ENCODE measurements around the gene ZFAND5. TPM values are rescaled to one million over a fixed set of nuclear protein-coding genes. Genes with fewer than 3 reads are reported as not detected.

The ZFAND5 gene
- 100 to 1,000 TPM; 165 to 229 (median 211) TPM for total RNA-seq

GRCh38 chr9:72364679-72365524 lies at the start of gene ZFAND5:
Gene ZFAND5, minus strand, starts transcription at chr9:72365208. Its CDS starts 4,430 bp downstream, at chr9:72360778.
- TF ChIP-seq CTCF (IDR thresholded peaks at IDR 0.05): peak in 2 of 6 experiments; percentile 15 to 16
- peak; percentile 97 to 100 for TF ChIP-seq POLR2A (IDR thresholded peaks at IDR 0.05)
- 0% methylated on average over 7 to 12 of the region's 110 CpGs for WGBS, 2 donors
- Histone ChIP-seq H3K4me3 (replicated peaks in 1 of 3) (peak within 1 kb of the TSS; percentile 64 to 96 (median 96)), H3K27me3 (no peaks in the 10 kb centered on the region), H3K9me3 (no peaks in the 10 kb centered on the region), H3K4me1 (peaks cover 16 to 22% of the 10 kb centered on the region in 2 donors), H3K36me3 (peaks cover 4 to 5% of the 10 kb centered on the region in 2 donors), H3K27ac (peak within 1 kb of the TSS; percentile 100)
- intact Hi-C loops (cut with DNase I): no loop called here
- peak; percentile 100 for DNase-seq

- intact Hi-C loops (cut with DNase I): no loop called here
- H3K36me3 ChIP-seq: no peaks in the 10 kb centered on the region
- DNase-seq: no peak
- H3K4me3 ChIP-seq (replicated peaks in 1 of 3): no peak overlapping the region
- no peaks in the 10 kb centered on the region for H3K4me1 ChIP-seq
- WGBS, 2 donors: 88 to 96% methylated on average over 2 of the region's 2 CpGs
- no peaks in the 10 kb centered on the region for H3K9me3 ChIP-seq
- no peaks in the 10 kb centered on the region for H3K27me3 ChIP-seq
- no peak overlapping the region for H3K27ac ChIP-seq
- TF ChIP-seq POLR2A (IDR thresholded peaks at IDR 0.05) (no peak), CTCF (IDR thresholded peaks at IDR 0.05) (no peak)
Observed at GRCh38 chr9:72412483-72413040, 47.6 kb upstream of the ZFAND5 start.

- no peak for TF ChIP-seq CTCF (IDR thresholded peaks at IDR 0.05)
- no peak for TF ChIP-seq POLR2A (IDR thresholded peaks at IDR 0.05)
- Histone ChIP-seq H3K27ac (no peak overlapping the region), H3K9me3 (no peaks in the 10 kb centered on the region), H3K36me3 (no peaks in the 10 kb centered on the region), H3K4me1 (no peaks in the 10 kb centered on the region), H3K4me3 (replicated peaks in 1 of 3) (no peak overlapping the region), H3K27me3 (no peaks in the 10 kb centered on the region)
- intact Hi-C loops (cut with DNase I): no loop called here
- DNase-seq: no peak
- 100% methylated on average over 1 of the region's 1 CpG for WGBS, 2 donors
Observed at GRCh38 chr9:72410214-72410613, 45.2 kb upstream of the ZFAND5 start.

- no peak overlapping the region for H3K4me3 ChIP-seq (replicated peaks in 1 of 3)
- TF ChIP-seq CTCF (IDR thresholded peaks at IDR 0.05): no peak
- TF ChIP-seq POLR2A (IDR thresholded peaks at IDR 0.05): no peak
- no peaks in the 10 kb centered on the region for H3K9me3 ChIP-seq
- intact Hi-C loops (cut with DNase I): no loop called here
- DNase-seq: no peak
- H3K27me3 ChIP-seq: no peaks in the 10 kb centered on the region
- no peaks in the 10 kb centered on the region for H3K36me3 ChIP-seq
- no peaks in the 10 kb centered on the region for H3K4me1 ChIP-seq
- WGBS, 2 donors: 71 to 72% methylated on average over 2 of the region's 2 CpGs
- no peak overlapping the region for H3K27ac ChIP-seq
Observed at GRCh38 chr9:72407114-72407513, 42.1 kb upstream of the ZFAND5 start.

- TF ChIP-seq CTCF (IDR thresholded peaks at IDR 0.05) (no peak), POLR2A (IDR thresholded peaks at IDR 0.05) (no peak)
- DNase-seq: no peak
- intact Hi-C loops (cut with DNase I): no loop called here
Observed at GRCh38 chr9:72402744-72403143, 37.7 kb upstream of the ZFAND5 start.

More at GRCh38 chr9:72402744-72403143, 37.7 kb upstream of the ZFAND5 start:
- WGBS, 2 donors: 65 to 74% methylated on average over 2 of the region's 2 CpGs
- Histone ChIP-seq H3K4me1 (no peaks in the 10 kb centered on the region), H3K27ac (no peak overlapping the region), H3K9me3 (no peaks in the 10 kb centered on the region), H3K27me3 (no peaks in the 10 kb centered on the region), H3K4me3 (replicated peaks in 1 of 3) (no peak overlapping the region), H3K36me3 (no peaks in the 10 kb centered on the region)

Data from thyroid gland (tissue), 4 donors.